NB4 (cell line): ENCODE data around the gene RAPSN.

Source experiments
- DNase-seq: peaks from one replicate; pipeline ENCODE4 v3.0.0; 2010; ENCODE audit warnings: low read depth
- H3K4me3 ChIP-seq: one replicate; pipeline ENCODE4 v1.5.1; 2011; ENCODE audit warnings: mild to moderate bottlenecking, low read depth, low read length, moderate library complexity
- MYC ChIP-seq: IDR thresholded peaks from 2 replicates; pipeline ENCODE4 v1.6.1; 2011; ENCODE audit warnings: low read depth, low read length
- POLR2A ChIP-seq: IDR thresholded peaks from 2 replicates; pipeline ENCODE4 v1.6.1; 2011; ENCODE audit warnings: mild to moderate bottlenecking; ENCODE audit not compliant: insufficient read length; ENCODE audit errors: extremely low read depth
- TF ChIP-seq, protein P1 (sequence below): IDR thresholded peaks from 2 replicates; pipeline ENCODE4 v1.6.1; 2011; ENCODE audit warnings: low read depth, low read length
- TF ChIP-seq, protein P2 (sequence below): IDR thresholded peaks from one replicate; pipeline ENCODE4 v1.5.1; 2012; ENCODE audit warnings: low read depth, low read length

The RAPSN gene

DNA sequence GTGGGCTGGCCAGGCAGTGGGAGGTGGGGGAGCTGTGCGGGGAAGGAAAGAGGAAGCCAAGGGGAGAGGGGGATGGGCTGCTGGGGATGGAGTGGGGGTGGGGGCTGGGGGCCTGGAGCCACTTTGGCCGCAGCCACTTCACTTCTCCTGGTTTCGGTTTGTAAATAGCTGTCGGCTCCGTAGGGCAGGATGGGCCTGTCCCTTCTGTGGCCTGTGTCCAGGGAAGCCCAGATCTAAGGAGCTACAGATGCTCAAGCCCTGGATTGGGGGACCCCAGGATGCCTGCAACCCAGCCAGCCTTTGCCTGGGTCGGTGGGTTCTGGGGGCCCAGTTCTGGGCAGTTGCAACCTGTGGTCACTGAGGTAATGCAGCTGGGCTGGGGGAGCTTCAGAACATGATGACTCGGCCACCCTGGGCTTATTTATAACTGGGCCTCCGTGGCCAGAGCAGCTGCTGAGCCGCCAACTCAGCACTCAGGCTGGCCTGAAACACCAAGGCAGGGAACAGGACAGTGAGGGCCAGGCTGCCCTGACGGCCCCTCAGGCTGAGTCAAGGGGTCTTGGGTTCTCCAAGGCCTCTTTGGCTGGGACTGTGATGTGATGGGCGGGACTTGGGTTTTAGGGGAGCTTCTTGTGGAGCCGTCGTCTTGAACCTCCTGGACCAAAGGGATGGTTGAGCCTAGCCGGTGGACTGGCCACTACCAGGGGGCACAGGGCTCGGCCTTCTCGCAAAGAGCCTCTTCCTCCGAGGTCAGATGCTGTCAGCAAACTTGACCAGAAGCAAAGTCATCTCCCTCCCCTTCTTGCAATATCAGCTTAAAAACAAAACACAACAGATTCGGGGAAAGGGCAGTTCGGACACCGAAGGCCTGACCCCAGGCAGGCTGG is 55.5 kb downstream of the RAPSN start:
- TF ChIP-seq POLR2A: no peak
- TF ChIP-seq, protein P1, sequence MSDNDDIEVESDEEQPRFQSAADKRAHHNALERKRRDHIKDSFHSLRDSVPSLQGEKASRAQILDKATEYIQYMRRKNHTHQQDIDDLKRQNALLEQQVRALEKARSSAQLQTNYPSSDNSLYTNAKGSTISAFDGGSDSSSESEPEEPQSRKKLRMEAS: no peak
- no peak for TF ChIP-seq MYC
- TF ChIP-seq, protein P2, sequence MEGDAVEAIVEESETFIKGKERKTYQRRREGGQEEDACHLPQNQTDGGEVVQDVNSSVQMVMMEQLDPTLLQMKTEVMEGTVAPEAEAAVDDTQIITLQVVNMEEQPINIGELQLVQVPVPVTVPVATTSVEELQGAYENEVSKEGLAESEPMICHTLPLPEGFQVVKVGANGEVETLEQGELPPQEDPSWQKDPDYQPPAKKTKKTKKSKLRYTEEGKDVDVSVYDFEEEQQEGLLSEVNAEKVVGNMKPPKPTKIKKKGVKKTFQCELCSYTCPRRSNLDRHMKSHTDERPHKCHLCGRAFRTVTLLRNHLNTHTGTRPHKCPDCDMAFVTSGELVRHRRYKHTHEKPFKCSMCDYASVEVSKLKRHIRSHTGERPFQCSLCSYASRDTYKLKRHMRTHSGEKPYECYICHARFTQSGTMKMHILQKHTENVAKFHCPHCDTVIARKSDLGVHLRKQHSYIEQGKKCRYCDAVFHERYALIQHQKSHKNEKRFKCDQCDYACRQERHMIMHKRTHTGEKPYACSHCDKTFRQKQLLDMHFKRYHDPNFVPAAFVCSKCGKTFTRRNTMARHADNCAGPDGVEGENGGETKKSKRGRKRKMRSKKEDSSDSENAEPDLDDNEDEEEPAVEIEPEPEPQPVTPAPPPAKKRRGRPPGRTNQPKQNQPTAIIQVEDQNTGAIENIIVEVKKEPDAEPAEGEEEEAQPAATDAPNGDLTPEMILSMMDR: no peak
- peak overlapping the region; percentile 42 for H3K4me3 ChIP-seq
- DNase-seq: peak; percentile 87

DNA sequence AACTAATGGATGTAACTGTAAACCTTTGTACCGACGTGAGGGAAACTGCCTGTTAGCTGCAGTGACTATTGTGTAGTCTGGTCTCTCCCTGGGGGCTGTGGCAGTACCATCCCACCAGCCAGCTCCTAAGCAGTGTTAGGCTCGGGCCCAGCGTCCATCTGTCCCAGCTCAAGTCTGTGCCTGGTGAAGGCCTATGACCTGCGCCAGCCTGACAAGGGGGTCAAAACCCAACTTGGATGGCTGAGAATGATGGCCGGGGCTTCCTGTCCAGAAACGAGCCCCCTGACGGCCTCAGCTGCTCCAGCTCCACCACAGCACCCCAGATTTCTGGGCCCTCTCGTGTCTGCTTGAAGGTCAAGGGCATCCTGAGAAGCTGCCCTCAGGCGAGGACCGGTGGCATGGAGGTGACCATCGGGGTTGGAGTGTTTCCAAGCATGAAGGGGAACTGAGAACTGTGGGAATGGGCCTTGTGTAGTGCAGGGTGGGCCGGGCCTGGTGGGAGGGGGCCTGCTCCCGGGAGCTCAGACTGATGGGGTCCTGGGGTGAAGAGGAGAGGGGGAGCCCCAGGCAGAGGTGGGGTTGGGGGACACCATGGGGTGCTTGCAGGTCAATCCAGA is 56.3 kb downstream of the RAPSN start:
- TF ChIP-seq, protein P1: no peak
- TF ChIP-seq, protein P2: no peak
- no peak for TF ChIP-seq POLR2A
- TF ChIP-seq MYC: no peak
- no peak overlapping the region for H3K4me3 ChIP-seq
- peak; percentile 67 for DNase-seq

DNA sequence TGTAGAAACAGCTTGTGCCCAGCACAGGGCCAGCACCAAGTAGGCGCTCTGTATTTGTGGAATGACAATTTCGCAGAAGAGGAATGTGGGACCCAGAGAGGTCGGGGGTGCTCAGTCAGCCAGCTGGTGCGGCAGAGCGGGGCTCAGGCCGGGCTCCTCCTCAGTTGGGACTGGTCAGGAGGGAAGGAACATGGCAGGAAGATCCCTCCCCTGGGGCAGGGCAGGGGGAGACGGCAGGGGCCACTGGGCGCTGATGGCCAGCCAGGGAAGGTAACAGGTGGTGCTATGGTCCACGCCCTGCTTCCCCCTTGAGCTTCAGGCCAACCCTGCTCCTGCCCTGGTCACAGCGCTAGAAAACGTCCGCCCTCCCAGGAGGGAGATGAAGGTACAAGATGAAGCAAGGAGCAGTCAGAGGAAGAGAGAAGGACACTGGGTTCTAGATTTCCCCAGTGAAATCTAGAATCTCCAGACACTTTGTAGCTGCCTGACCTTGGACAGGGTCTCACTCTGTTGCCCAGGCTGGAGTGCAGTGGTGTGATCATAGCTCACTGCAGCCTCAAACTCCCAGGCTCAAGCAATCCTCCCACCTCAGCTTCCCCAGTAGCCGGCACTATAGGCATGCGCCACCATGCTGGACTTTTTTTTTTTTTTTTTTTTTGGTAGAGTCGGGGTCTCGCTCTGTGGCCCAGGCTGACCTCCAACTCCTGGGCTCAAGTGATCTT is 57.1 kb downstream of the RAPSN start:
- TF ChIP-seq, protein P1: no peak
- no peak for TF ChIP-seq POLR2A
- no peak for TF ChIP-seq MYC
- TF ChIP-seq, protein P2: no peak
- H3K4me3 ChIP-seq: no peak overlapping the region
- DNase-seq: no peak

GRCh38 chr11:47391077-47391583 is 57.8 kb downstream of the RAPSN start:
- TF ChIP-seq, protein P2: no peak
- TF ChIP-seq MYC (no peak), POLR2A (no peak)
- TF ChIP-seq, protein P1: no peak
- DNase-seq: peak; percentile 61
- no peak overlapping the region for H3K4me3 ChIP-seq

DNA sequence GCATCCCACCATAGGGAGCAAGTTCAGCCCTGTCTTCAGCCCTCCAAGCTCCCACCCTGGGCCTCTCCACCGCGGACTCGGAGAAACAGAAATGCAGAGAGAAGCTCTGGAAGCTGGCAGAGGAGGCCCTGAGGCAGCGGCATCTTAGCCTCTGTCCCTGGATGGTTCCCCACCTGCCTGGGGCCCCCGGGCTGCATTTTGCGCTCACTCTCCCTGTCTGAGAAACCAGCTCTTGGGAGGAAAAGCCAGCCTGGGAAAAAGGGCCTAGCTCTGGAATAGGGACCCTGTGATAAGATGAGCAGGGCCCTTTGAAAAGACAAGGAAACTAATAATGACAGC is 58.5 kb downstream of the RAPSN start:
- no peak overlapping the region for H3K4me3 ChIP-seq
- TF ChIP-seq, protein P1: no peak
- no peak for TF ChIP-seq MYC
- TF ChIP-seq POLR2A: no peak
- TF ChIP-seq, protein P2: no peak
- DNase-seq: no peak
